Osteoblast (primary cell): ENCODE measurements around the gene BID. TPM values are rescaled to one million over a fixed set of nuclear protein-coding genes. Genes with fewer than 3 reads are reported as not detected.

Experiments used
- DNase-seq: peaks from one replicate; pipeline ENCODE4 v3.0.0; 2011; ENCODE audit warnings: low spot score, mixed read lengths; ENCODE audit not compliant: insufficient read length; ENCODE audit errors: missing footprints
- H2AFZ ChIP-seq: 2 replicates; pipeline ENCODE4 v1.6.0; 2011; ENCODE audit warnings: mild to moderate bottlenecking, low read length
- H3K27ac ChIP-seq: 2 replicates; pipeline ENCODE4 v1.5.1; 2011; ENCODE audit warnings: mild to moderate bottlenecking, low read depth, low read length, moderate library complexity
- H3K27me3 ChIP-seq: 2 replicates; pipeline ENCODE4 v1.6.0; 2012; ENCODE audit warnings: mild to moderate bottlenecking, control low read depth, inconsistent platforms, low read length, moderate library complexity; ENCODE audit not compliant: insufficient read depth
- H3K36me3 ChIP-seq: 2 replicates; pipeline ENCODE4 v1.5.1; 2011; ENCODE audit warnings: mild to moderate bottlenecking, low read length, control low read depth, moderate library complexity; ENCODE audit not compliant: insufficient read depth
- H3K4me1 ChIP-seq: 2 replicates; pipeline ENCODE4 v1.5.1; 2011; ENCODE audit warnings: mild to moderate bottlenecking, low read length, control low read depth, moderate library complexity; ENCODE audit not compliant: insufficient read depth
- H3K4me2 ChIP-seq: 2 replicates; pipeline ENCODE4 v1.6.0; 2011; ENCODE audit warnings: mild to moderate bottlenecking, low read length; ENCODE audit not compliant: insufficient read depth
- H3K4me3 ChIP-seq: fragments of 200-600 bp; sonication (generic); 3 replicates; pipeline ENCODE4 v1.5.1; 2012; ENCODE audit warnings: mild to moderate bottlenecking, low read length, inconsistent platforms; ENCODE audit not compliant: insufficient read depth
- H3K79me2 ChIP-seq: 2 replicates; pipeline ENCODE4 v1.6.0; 2012; ENCODE audit warnings: mild to moderate bottlenecking, low read length, control low read depth, inconsistent platforms; ENCODE audit not compliant: insufficient read depth
- H3K9me3 ChIP-seq: 2 replicates; pipeline ENCODE4 v1.5.1; 2011; ENCODE audit warnings: low read depth, low read length, control low read depth
- H4K20me1 ChIP-seq: 2 replicates; pipeline ENCODE4 v1.6.0; 2012; ENCODE audit warnings: mild to moderate bottlenecking, low read length, control low read depth; ENCODE audit not compliant: insufficient read depth
- CTCF ChIP-seq: IDR thresholded peaks from 2 replicates; pipeline ENCODE4 v1.5.1; 2011; ENCODE audit warnings: mild to moderate bottlenecking, low read depth, low read length, moderate library complexity; ENCODE audit errors: extremely low read depth
- total RNA-seq: library from RNA; depleted of rRNA; stranded (reverse); fragments of >200 nt; gene quantifications from 2 replicates; pipeline ENCODE4 v1.2.3, GENCODE V29; 2012

BID gene
- total RNA-seq, 1 donor = 16.3 TPM

- Histone ChIP-seq H3K4me3 (no peak overlapping the region), H3K9me3 (no peaks in the 10 kb centered on the region), H3K36me3 (no peaks in the 10 kb centered on the region), H4K20me1 (no peaks in the 10 kb centered on the region), H3K27ac (no peak overlapping the region), H3K79me2 (no peaks in the 10 kb centered on the region), H3K4me1 (peaks cover 11% of the 10 kb centered on the region), H2AFZ (no peak overlapping the region), H3K27me3 (peaks cover 2% of the 10 kb centered on the region), H3K4me2 (no peak overlapping the region)
- TF ChIP-seq CTCF = no peak
- peak; percentile 83 for DNase-seq
Observed at GRCh38 chr22:17779286-17780115, 5.2 kb upstream of the BID start.

GRCh38 chr22:17778412-17778976, 4.2 kb upstream of the BID start:
- Histone ChIP-seq H3K4me1 (peaks cover 11% of the 10 kb centered on the region), H3K79me2 (peaks cover under 1% of the 10 kb centered on the region), H3K4me3 (no peak overlapping the region), H3K36me3 (no peaks in the 10 kb centered on the region), H3K9me3 (no peaks in the 10 kb centered on the region), H2AFZ (no peak overlapping the region), H3K27ac (no peak overlapping the region), H3K4me2 (no peak overlapping the region), H3K27me3 (peaks cover 2% of the 10 kb centered on the region), H4K20me1 (no peaks in the 10 kb centered on the region)
- TF ChIP-seq CTCF = no peak
- DNase-seq = peak; percentile 85

GRCh38 chr22:17777717-17778044, 3.4 kb upstream of the BID start:
- no peak overlapping the region for H2AFZ ChIP-seq
- no peaks in the 10 kb centered on the region for H3K36me3 ChIP-seq
- no peak for TF ChIP-seq CTCF
- peaks cover 2% of the 10 kb centered on the region for H3K27me3 ChIP-seq
- no peak overlapping the region for H3K4me2 ChIP-seq
- H3K27ac ChIP-seq = no peak overlapping the region
- H3K4me1 ChIP-seq = peaks cover 19% of the 10 kb centered on the region
- peaks cover 6% of the 10 kb centered on the region for H4K20me1 ChIP-seq
- DNase-seq = peak; percentile 83
- H3K9me3 ChIP-seq = no peaks in the 10 kb centered on the region
- H3K4me3 ChIP-seq = no peak overlapping the region
- peaks cover 7% of the 10 kb centered on the region for H3K79me2 ChIP-seq

GRCh38 chr22:17777005-17777716, 2.9 kb upstream of the BID start:
- peaks cover 11% of the 10 kb centered on the region for H3K79me2 ChIP-seq
- no peak overlapping the region for H2AFZ ChIP-seq
- peak; percentile 91 for DNase-seq
- no peaks in the 10 kb centered on the region for H3K36me3 ChIP-seq
- TF ChIP-seq CTCF = no peak
- peaks cover 10% of the 10 kb centered on the region for H4K20me1 ChIP-seq
- H3K4me2 ChIP-seq = no peak overlapping the region
- H3K4me1 ChIP-seq = peaks cover 23% of the 10 kb centered on the region
- peaks cover 2% of the 10 kb centered on the region for H3K27me3 ChIP-seq
- H3K27ac ChIP-seq = no peak overlapping the region
- no peak overlapping the region for H3K4me3 ChIP-seq
- no peaks in the 10 kb centered on the region for H3K9me3 ChIP-seq
